NCI-H69 (cell line): ENCODE measurements around the gene SLC30A1.
"Not testable (repeated sequence)": the region's sequence is repeated elsewhere in the genome, so short reads cannot be mapped to it uniquely, and the experiment has no call there.

Experiments
- DNase-seq: peaks from one replicate; lab custom pipeline; 2025; lab: John Stamatoyannopoulos, UW

Gene SLC30A1

GRCh38 chr1:211578640-211579439, at the start of gene SLC30A1:
Gene SLC30A1 (minus strand): TSS chr1:211579161. CDS start chr1:211578612, 549 bp downstream.
- DNase-seq, result peak; percentile 99

- DNase-seq, result no peak
These were observed 49.5 kb upstream of the SLC30A1 start for GRCh38 chr1:211628417-211628816.

GRCh38 chr1:211627259-211627658, 48.3 kb upstream of the SLC30A1 start:
- DNase-seq, result no peak

GRCh38 chr1:211625866-211626265, 46.9 kb upstream of the SLC30A1 start:
- DNase-seq, result not testable (repeated sequence)

- peak; percentile 53 for DNase-seq
These were observed 46.1 kb upstream of the SLC30A1 start for GRCh38 chr1:211625040-211625439.

GRCh38 chr1:211623515-211623914, 44.6 kb upstream of the SLC30A1 start:
- DNase-seq, result no peak

- DNase-seq, result no peak
These were observed 42.7 kb upstream of the SLC30A1 start for GRCh38 chr1:211621447-211622198.

GRCh38 chr1:211620097-211620496, 41.1 kb upstream of the SLC30A1 start:
- DNase-seq, result no peak

- no peak for DNase-seq
These were observed 40.4 kb upstream of the SLC30A1 start for GRCh38 chr1:211619033-211619996.

GRCh38 chr1:211616965-211617297, 38.0 kb upstream of the SLC30A1 start:
- DNase-seq, result no peak

- DNase-seq, result no peak
These were observed 37.4 kb upstream of the SLC30A1 start for GRCh38 chr1:211616231-211616964.

GRCh38 chr1:211614615-211615014, 35.7 kb upstream of the SLC30A1 start:
- no peak for DNase-seq

GRCh38 chr1:211613951-211614350, 35.0 kb upstream of the SLC30A1 start:
- no peak for DNase-seq

- DNase-seq, result no peak
These were observed 34.4 kb upstream of the SLC30A1 start for GRCh38 chr1:211613108-211613947.

GRCh38 chr1:211612786-211613107, 33.8 kb upstream of the SLC30A1 start:
- no peak for DNase-seq

GRCh38 chr1:211611818-211612217, 32.9 kb upstream of the SLC30A1 start:
- DNase-seq, result no peak

GRCh38 chr1:211610779-211611556, 32.0 kb upstream of the SLC30A1 start:
- DNase-seq, result peak; percentile 52

- DNase-seq, result no peak
These were observed 30.4 kb upstream of the SLC30A1 start for GRCh38 chr1:211609120-211610024.
